ENCODE measurements around the gene C22orf39.

The C22orf39 gene

GRCh38 chr22:19400881-19401280, 46.6 kb downstream of the C22orf39 start:
- DNase-seq (ENCODE audit: low read depth, low spot score) = no peak

- no peak for DNase-seq (ENCODE audit: low read depth, low spot score)
Observed at GRCh38 chr22:19398652-19399051, 48.9 kb downstream of the C22orf39 start.

GRCh38 chr22:19398206-19398605, 49.3 kb downstream of the C22orf39 start:
- DNase-seq (ENCODE audit: low read depth, low spot score) = no peak

GRCh38 chr22:19397734-19398104, 49.8 kb downstream of the C22orf39 start:
- no peak for DNase-seq (ENCODE audit: low read depth, low spot score)

- DNase-seq (ENCODE audit: low read depth, low spot score) = no peak
Observed at GRCh38 chr22:19396934-19397733, 50.4 kb downstream of the C22orf39 start.

GRCh38 chr22:19396561-19396933, 51.0 kb downstream of the C22orf39 start:
- no peak for DNase-seq (ENCODE audit: low read depth, low spot score)

GRCh38 chr22:19395276-19395675, 52.2 kb downstream of the C22orf39 start:
- DNase-seq (ENCODE audit: low read depth, low spot score) = no peak

GRCh38 chr22:19394274-19395050, 53.0 kb downstream of the C22orf39 start:
- no peak for DNase-seq (ENCODE audit: low read depth, low spot score)

GRCh38 chr22:19393704-19394103, 53.8 kb downstream of the C22orf39 start:
- no peak for DNase-seq (ENCODE audit: low read depth, low spot score)

All from activated CD4-positive, CD25-positive, alpha-beta regulatory T cell treated with anti-CD3 and anti-CD28 coated beads, Interleukin-2, amount 50 U/mL, for 16 hours (primary cell).